ENCODE measurements around the gene IKZF1.
A peak's percentile ranks its signal among the peaks of the same experiment; 100 is the strongest.

The IKZF1 gene

GRCh38 chr7:50356945-50357268, 52.4 kb downstream of the IKZF1 start:
- no peak for DNase-seq

- DNase-seq = no peak
These were observed 52.9 kb downstream of the IKZF1 start for GRCh38 chr7:50357426-50357825.

GRCh38 chr7:50358041-50358705, 53.7 kb downstream of the IKZF1 start:
- no peak for DNase-seq

- no peak for DNase-seq
These were observed 54.3 kb downstream of the IKZF1 start for GRCh38 chr7:50358779-50359178.

GRCh38 chr7:50359258-50359994, 54.9 kb downstream of the IKZF1 start:
- DNase-seq = no peak

- no peak for DNase-seq
These were observed 55.7 kb downstream of the IKZF1 start for GRCh38 chr7:50359995-50360925.

DNA sequence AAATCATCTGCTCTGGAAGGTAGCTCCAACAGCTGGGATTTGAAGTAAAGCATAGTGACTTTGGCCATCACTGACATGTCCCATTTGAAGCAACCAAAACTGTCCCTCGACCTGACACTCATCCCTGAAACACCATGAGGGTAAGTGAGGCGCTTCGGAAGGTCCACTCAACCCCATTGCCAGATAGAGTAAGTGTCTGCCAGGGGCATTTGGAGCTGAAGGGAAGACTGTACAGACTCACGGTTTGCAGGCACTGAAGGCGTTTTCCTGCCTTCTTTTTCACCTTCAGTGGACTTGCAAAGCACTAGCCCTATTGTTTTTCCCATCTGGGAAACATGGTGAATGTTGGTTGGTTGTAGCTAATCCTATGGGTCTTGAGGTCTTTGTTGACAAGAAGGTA, 57.6 kb downstream of the IKZF1 start:
- no peak for DNase-seq

DNA sequence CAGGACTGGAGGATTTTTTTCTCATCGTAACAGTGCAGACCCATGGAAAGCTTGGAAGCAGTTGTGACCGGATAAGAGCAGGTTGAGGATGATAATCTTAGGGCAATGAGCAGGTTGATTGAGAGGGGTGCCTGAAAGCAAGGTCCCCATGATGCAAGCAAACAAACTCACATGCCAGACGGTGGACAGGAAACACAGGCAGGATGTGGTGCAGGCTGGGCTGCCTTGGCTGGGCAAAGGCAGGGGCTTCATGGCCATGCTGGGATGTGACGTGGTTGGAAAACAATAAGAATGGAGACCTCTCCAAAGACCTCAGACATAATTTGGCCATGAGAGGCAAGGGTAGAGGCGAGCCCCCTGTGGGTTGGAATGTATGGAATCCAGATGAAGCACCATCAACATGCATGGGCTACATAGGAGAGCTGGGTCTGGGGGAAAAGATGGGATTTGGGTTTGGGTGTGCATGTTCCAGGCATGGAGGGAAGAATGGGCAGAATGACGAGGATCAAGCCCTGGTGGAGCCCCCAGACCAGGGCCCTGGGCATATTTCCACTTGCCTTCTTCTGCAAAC, 58.3 kb downstream of the IKZF1 start:
- no peak for DNase-seq

DNA sequence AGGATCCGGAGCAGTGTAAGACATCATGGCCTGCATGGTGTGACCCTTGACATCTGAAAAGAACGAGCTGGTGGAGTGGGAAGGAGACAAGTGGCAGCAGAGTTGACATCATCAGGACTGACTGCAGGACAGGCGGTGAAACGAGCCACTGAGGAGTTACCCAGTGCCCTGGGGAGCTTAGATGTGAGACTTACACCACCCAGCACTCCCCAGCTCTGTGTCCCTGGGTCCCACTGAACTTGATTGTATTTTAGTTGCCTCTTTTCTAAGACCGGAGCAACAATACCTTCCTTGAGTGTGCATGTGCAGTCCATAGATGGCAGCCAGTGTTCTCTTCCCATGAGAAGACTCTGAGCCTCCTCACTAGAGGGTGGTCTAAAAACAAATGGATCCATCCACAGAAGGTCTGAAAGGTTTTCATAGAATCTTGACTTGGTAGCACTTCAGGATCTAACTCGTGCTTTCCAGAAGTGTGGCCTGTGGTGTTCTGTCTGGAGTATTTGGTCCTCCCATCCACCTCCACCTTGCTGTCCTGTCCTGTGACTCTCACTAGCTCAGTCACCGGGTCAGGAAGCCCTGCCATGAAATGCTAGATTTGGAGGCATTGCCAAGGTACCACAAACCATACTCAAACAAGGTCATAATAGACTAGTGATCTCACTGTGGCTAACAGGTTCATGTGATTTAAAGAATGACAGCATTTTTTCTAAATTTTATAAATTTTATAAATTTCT, 59.0 kb downstream of the IKZF1 start:
- no peak for DNase-seq

GRCh38 chr7:50364645-50365044, 60.1 kb downstream of the IKZF1 start:
- no peak for DNase-seq

DNA sequence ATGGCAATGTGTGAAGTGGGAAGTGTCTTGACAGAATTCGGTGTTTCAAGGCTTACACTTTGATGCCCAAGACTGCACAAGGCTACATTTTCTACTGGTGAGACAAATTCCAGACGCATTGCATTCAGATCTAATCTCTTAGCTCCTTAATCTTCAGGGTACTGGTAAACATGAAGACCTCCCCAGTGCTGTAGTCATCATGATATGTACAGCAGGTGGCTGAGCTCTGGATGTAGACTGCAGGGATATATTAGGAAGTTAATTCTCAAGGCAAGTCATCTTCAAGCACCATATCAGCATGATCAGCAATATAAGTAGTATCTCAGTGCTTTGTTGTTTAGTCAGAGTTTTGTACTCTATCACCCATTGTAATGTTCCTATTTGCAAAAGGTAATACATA, 61.8 kb downstream of the IKZF1 start:
- DNase-seq = no peak

GRCh38 chr7:50367100-50367499, 62.6 kb downstream of the IKZF1 start:
- DNase-seq = no peak

DNA sequence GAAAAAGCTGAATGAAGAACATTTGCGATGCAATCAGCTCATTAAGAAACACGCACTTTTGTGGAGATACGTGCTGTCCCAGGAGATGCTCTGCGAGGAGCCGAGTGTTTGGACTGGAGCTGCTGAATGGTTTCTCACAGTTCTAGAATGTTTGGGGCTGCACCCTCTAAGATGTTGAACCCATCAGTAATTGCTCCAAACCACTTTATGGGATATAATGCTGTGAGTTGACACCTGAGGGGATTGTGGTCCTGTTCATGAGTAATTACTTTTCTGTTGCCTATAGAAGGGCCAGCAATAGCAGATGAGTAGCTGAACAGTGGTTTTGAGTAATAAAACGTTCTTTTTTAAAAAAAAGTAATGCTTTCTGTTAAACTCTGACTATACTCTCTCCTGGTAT, 63.1 kb downstream of the IKZF1 start:
- no peak for DNase-seq

- DNase-seq = no peak
These were observed 63.9 kb downstream of the IKZF1 start for GRCh38 chr7:50368366-50368765.

DNA sequence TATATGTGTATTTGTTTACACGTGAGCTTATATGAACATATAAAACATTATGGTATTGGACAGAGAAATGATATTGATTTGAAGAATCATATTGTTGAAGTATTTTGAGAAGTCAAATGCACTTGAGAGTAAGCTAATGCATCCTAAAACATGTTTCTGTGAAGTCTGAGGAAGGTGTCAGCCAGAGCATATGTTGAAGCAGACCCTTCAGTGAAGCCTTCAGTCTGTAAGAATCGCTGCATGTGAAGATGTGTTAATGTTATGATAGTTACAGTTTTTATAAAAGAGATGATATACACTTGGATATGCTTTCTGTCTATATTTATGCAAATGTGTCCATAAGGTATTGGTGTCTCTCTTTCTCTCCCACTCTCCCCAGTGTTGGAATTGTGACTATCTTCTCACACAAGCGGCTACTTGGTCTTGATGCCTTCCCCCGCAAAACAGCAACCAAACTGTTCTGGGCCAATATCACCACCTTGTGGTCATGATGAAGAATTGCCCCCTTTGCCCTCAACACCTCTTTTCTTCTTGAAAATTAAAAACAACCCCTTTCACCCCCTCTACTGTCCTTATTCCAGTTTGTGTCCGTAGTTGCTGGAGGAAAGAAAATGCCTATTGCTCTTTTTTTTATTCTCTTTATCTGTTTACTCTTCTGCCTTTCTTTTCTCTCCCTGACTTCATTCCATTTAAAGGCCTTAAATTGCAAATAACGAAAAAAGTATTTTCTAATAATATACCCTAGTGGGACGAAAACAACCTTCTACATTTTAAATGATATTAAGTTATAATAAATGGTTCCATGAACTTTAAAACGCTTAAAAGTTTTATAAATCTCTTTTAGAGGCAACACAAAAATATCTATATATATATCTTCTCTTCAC, 64.9 kb downstream of the IKZF1 start:
- DNase-seq = peak; percentile 21

DNA sequence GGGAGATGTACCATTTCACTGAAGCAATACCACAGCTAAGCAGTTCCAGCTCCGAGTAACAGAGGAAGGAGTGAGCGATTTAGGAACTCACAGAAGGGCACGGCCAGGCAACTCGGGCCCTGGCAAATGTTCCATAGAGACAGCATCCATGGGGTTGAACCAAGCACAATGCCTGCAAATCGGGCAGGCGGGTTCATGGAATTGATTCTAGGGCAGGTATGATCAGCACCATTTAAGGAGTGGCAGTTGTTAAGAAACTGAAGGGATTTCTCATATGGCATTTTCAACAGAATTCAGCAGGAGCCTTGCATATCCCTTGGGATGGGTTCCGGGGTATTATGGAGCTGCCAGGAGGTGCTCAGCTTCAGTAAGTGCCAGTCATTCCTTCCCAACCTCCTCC, 66.4 kb downstream of the IKZF1 start:
- DNase-seq = no peak

DNA sequence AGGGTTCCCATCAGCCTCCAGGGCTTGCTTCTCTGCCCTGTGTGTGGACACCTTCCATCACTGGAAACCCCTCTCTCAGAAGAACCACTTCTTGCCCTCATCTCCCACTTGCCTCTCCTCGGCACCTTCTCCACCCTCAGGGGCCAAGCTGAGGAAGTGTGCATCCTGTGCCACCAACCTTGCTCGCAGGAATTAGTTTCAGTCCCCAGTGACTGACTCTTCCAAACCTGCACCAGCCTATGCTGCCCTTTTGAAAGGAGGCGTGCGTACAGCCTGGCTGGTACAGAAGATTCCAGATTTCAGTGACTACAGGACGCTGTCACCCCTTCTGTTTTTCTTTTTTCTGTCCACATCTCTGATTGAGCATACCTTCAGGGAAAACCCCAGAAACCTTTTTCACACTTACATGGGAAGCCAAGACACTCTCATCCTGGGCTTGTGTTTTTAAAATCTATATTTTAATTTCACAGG, 67.1 kb downstream of the IKZF1 start:
- no peak for DNase-seq

DNA sequence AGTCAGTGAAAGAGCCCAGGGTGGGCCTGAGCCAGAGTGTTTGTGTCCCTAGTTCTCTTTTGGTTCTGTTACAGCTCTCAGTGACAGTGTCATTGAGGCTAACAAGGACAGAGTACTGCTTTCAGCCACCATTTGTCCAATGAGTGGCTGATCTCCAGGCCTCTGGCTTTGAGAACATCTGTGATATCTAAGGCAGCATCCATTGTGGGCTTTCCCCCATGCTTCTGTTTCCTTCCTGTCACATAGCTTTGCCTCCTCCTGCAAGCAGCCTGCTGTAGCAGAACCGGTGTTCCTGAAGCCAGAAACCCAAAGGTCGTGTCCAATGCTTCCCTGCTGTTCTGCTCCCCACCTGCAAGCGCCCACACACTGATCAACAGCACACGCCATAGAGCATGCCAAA, 68.4 kb downstream of the IKZF1 start:
- no peak for DNase-seq

GRCh38 chr7:50376056-50376820, 71.7 kb downstream of the IKZF1 start:
- DNase-seq = no peak

DNA sequence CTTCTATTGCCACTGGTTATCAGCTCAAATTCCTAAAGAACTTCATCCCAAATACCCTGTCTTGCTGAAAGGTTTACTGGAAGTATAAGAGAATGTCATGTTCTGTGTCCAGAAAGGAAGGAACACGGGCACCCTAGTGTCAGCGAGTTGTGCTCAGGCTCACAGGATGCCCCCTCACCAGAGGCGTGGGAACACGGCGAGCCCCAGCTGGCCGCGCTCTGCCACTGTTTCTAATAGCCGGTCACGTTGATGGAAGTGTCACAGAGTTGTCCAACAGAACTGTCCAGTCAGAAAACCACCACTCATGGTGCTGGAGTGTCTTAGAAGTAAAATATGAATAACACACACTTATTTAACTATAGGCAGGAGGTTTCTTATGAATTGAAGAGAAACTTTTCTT, 72.8 kb downstream of the IKZF1 start:
- DNase-seq = no peak

DNA sequence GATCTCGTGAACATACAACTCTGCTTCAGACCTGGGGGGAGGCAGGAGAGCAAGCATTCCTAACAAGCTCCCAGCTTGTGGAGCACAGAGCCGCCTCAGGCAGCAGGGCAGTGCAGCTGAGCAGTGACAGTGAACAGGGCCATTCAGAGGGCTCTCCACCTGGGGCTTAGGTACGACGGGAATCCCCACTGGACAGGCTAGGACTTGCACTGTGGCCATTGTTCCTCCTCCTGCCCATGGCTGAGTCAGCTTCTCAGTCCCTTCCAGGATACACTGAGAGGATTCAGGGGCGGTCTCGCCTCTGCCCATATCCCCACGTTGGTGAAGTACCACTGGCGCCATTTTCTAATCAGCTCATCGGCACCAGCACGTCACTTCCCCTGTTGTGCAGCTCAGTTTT, 74.6 kb downstream of the IKZF1 start:
- peak; percentile 97 for DNase-seq

Data from NCI-H146 (cell line).